ENCODE measurements around the gene REXO5.

- TF ChIP-seq CTCF (IDR thresholded peaks at IDR 0.05) (no peak), E2F1 (CRISPR knock-in tag; IDR thresholded peaks at IDR 0.05) (no peak), MXD4 (CRISPR knock-in tag; IDR thresholded peaks at IDR 0.05; ENCODE audit: borderline replicate concordance) (no peak), JUN (CRISPR knock-in tag; IDR thresholded peaks at IDR 0.05) (no peak), USF2 (CRISPR knock-in tag; IDR thresholded peaks at IDR 0.05) (no peak), CBFB (CRISPR knock-in tag; IDR thresholded peaks at IDR 0.05; ENCODE audit: low read depth) (no peak), CREB1 (CRISPR knock-in tag; IDR thresholded peaks at IDR 0.05) (no peak), CREM (CRISPR knock-in tag; IDR thresholded peaks at IDR 0.05) (no peak)
Measured at GRCh38 chr16:20766294-20766693, 40.0 kb upstream of the REXO5 start.
